Bronchial epithelial cell (primary cell): ENCODE measurements around the gene EWSR1. TPM values are rescaled to one million over a fixed set of nuclear protein-coding genes. Genes with fewer than 3 reads are reported as not detected.

Experiments
- DNase-seq: peaks from one replicate; pipeline ENCODE4 v3.0.0-alpha.2; 2010; ENCODE audit warnings: low read depth
- FAIRE-seq: peaks from 2 replicates; lab custom pipeline; 2011; peaks lifted over from hg19 to GRCh38; lab: Jason Lieb, UNC
- H3K27me3 ChIP-seq: 2 replicates; pipeline ENCODE4 v1.5.1; 2011; ENCODE audit warnings: low read length; ENCODE audit not compliant: control insufficient read depth, insufficient read depth
- H3K36me3 ChIP-seq: 2 replicates; pipeline ENCODE4 v1.5.1; 2011; ENCODE audit warnings: low read length; ENCODE audit not compliant: control insufficient read depth, insufficient read depth
- H3K4me3 ChIP-seq: 2 replicates; pipeline ENCODE4 v1.5.1; 2011; ENCODE audit warnings: mild to moderate bottlenecking, low read depth, low read length, control low read depth
- CTCF ChIP-seq: IDR thresholded peaks from 2 replicates; pipeline ENCODE4 v1.5.1; 2011; ENCODE audit warnings: mild to moderate bottlenecking, moderate library complexity, low read length, control low read depth, inconsistent platforms; ENCODE audit not compliant: insufficient read depth, severe bottlenecking
- total RNA-seq: library from RNA; depleted of rRNA; stranded (reverse); fragments of >200 nt; gene quantifications from 2 replicates; pipeline ENCODE4 v1.2.1, GENCODE V29; 2014

Gene EWSR1
- total RNA-seq, 1 donor from 2014 or later: 87.1 TPM

GRCh38 chr22:29305836-29306174 is 37.7 kb downstream of the EWSR1 start:
- H3K36me3 ChIP-seq: no peaks in the 10 kb centered on the region
- no peak overlapping the region for H3K4me3 ChIP-seq
- no peak for FAIRE-seq
- no peak for TF ChIP-seq CTCF
- no peaks in the 10 kb centered on the region for H3K27me3 ChIP-seq
- no peak for DNase-seq

- H3K4me3 ChIP-seq: peak within 1 kb of the TSS; percentile 68
- peak; percentile 65 for TF ChIP-seq CTCF
- FAIRE-seq (no peak), DNase-seq (peak; percentile 58)
- H3K36me3 ChIP-seq: no peaks in the 10 kb centered on the region
- H3K27me3 ChIP-seq: no peaks in the 10 kb centered on the region
Measured at GRCh38 chr22:29306175-29306834, 38.2 kb downstream of the EWSR1 start, which contains the start of gene GAS2L1. Gene GAS2L1 (plus strand): TSS chr22:29306650. CDS start chr22:29308106, 1,456 bp downstream.

- no peak for FAIRE-seq
- H3K4me3 ChIP-seq: peak overlapping the region; percentile 68
- H3K36me3 ChIP-seq: peaks cover under 1% of the 10 kb centered on the region
- no peaks in the 10 kb centered on the region for H3K27me3 ChIP-seq
- no peak for TF ChIP-seq CTCF
- peak; percentile 36 for DNase-seq
Measured at GRCh38 chr22:29306835-29307595, 38.9 kb downstream of the EWSR1 start.

- no peak for TF ChIP-seq CTCF
- DNase-seq (no peak), FAIRE-seq (no peak)
- peaks cover 2% of the 10 kb centered on the region for H3K36me3 ChIP-seq
- no peaks in the 10 kb centered on the region for H3K27me3 ChIP-seq
- H3K4me3 ChIP-seq: peak overlapping the region; percentile 68
Measured at GRCh38 chr22:29307596-29308147, 39.6 kb downstream of the EWSR1 start.

GRCh38 chr22:29308148-29308790 is 40.2 kb downstream of the EWSR1 start:
- peaks cover 2% of the 10 kb centered on the region for H3K36me3 ChIP-seq
- no peak for FAIRE-seq
- H3K4me3 ChIP-seq: no peak overlapping the region
- TF ChIP-seq CTCF: no peak
- peaks cover 2% of the 10 kb centered on the region for H3K27me3 ChIP-seq
- DNase-seq: no peak
